ENCODE data around the gene LALBA.
A peak's percentile ranks its signal among the peaks of the same experiment; 100 is the strongest.
"Not testable (repeated sequence)": the region's sequence is repeated elsewhere in the genome, so short reads cannot be mapped to it uniquely, and the experiment has no call there.

The LALBA gene

GRCh38 chr12:48569946-48570345 lies at the start of gene LALBA:
LALBA (minus strand) TSS chr12:48570046; CDS start chr12:48570020, 26 bp downstream.
- DNase-seq (ENCODE audit: low spot score), result no peak

DNA sequence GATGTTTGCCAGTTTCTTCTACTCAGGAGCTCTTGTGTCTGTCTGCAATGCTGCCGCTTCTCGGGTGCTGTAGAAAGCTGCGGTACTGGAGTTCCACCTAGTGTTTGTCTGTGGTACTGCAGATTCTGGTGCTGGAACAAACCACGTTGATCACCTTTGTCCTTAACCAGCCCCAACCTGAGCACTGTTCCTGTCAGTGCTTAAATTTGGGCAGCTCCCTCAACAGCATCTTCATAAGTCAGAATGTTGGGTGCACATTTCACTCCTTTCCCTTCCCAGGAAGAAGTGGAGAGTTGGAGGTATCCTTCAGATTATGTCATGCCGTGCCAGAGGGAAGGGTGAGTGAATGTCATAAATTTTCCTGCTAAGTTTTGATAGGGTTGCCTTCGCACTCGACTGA lies 48.7 kb upstream of the LALBA start:
- DNase-seq (ENCODE audit: low spot score), result peak; percentile 82

- DNase-seq (ENCODE audit: low spot score), result no peak
These were observed 45.8 kb upstream of the LALBA start for GRCh38 chr12:48615681-48616080.

DNA sequence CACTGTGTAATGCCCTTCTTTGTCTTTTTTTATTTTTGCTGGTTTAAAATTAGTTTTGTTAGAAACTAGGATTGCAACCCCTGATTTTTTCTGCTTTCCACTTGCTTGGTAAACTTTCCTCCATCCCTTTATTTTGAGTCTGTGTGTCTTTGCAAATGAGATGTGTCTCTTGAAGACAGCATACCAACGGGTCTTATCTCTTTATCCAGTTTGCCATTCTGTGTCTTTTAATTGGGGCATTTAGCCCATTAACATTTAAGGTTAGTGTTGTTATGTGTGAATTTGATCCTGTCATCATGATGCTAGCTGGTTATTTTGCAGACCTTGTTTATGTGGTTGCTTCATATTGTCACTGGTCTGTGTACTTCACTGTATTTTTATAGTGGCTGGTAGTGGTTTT lies 43.5 kb upstream of the LALBA start:
- DNase-seq (ENCODE audit: low spot score), result no peak

- no peak for DNase-seq (ENCODE audit: low spot score)
These were observed 32.5 kb upstream of the LALBA start for GRCh38 chr12:48602192-48602989.

DNA sequence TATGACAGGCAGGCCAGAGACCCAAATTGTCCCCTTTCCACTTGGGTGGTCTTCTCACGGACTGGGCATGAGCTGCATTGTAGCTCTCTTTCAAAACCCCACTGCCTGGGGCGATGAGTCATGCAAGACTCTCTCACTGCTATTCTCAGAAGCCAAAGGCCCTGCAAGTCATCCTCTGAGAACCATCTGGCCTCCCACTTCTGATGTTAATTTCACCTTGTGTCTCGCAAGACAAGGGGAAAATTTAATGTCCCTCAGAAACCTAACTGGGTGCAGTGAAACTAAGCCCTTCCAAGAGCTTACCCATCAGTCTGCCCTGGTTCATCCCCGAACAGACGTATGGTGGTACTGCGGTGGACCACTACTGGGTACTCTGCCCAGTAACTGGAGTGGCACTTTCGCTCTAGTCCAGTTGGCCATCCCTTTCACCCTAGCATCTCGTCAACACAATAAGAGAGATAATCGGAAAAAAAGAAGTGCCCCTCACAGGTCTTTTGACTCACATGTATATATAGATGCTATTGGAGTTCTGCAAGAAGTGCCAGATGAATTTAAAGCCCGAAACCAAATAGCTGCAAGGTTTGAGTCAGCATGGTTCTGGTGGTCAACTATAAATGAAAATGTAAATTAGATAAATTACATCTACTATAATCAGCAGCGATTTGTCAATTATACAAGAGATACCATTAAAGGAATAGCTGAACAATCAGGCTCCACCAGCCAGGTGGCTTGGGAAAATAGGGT lies 31.3 kb upstream of the LALBA start:
- DNase-seq (ENCODE audit: low spot score), result no peak

GRCh38 chr12:48600552-48600951 lies 30.7 kb upstream of the LALBA start:
- DNase-seq (ENCODE audit: low spot score), result no peak

DNA sequence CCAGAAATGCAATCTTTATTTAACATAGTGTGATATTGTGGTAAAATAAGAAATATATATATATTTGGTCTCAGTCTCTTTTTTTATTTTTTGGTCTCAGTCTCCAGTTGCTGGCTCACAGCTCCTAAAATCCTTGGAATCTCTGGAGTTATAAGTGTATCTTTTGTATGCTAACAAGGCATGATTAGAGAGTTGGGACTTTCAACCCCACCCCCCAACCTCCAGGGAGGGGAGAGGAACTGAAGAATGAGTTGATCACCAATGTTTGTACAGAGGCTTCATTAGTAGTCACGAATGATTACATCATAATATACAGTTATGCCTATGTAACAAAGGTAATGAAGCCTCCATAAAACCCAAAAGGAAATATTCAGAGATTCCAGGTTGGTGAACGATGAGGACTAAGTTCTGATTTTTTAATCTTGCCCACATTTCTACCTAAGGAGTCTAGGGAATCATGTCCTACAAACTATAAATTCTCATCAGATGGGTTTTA lies 22.8 kb upstream of the LALBA start:
- DNase-seq (ENCODE audit: low spot score), result no peak

GRCh38 chr12:48586361-48586760 lies 16.5 kb upstream of the LALBA start:
- DNase-seq (ENCODE audit: low spot score), result no peak

- DNase-seq (ENCODE audit: low spot score), result no peak
These were observed 13.9 kb upstream of the LALBA start for GRCh38 chr12:48583728-48584127.

DNA sequence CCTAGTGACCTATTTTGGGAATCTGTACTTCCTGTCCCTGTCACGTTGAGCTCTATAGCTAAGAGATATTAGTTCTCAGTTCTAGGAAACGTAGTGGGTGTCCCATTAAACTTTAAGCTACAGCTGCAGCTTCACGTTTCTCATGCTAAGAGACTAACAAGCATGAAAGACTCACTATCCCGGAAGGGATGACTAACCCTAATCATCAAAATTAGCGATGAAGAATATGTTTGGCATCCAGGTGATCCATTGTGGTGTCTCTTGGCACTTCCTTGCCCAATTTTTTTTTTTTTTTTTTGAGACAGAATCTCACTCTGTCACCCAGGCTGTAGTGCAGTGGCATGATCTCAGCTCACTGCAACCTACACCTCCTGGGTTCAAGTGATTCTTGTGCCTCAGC lies 11.0 kb upstream of the LALBA start:
- no peak for DNase-seq (ENCODE audit: low spot score)

DNA sequence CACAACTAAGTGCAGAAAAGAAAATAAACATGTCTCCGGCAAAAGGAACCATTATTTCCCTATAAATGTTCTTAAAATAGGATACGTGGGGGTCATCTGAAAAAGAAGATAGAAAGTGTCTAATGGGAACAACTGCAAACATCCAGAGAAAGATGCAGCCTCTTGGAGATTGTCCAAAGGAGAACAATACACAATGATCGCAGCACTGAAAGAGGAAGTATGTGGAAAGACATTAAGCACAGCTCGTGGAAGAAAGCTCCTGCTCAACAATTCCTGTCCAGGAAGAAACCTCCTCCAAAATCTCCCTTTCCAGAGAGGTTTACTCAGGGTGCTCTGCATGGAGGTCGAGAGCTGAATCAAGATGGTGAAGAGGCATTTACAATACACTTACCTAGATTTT lies 2.5 kb upstream of the LALBA start:
- no peak for DNase-seq (ENCODE audit: low spot score)

- no peak for DNase-seq (ENCODE audit: low spot score)
These were observed 2.1 kb downstream of the LALBA start for GRCh38 chr12:48567731-48568130.

- DNase-seq (ENCODE audit: low spot score), result no peak
These were observed 11.9 kb downstream of the LALBA start for GRCh38 chr12:48557919-48558318.

DNA sequence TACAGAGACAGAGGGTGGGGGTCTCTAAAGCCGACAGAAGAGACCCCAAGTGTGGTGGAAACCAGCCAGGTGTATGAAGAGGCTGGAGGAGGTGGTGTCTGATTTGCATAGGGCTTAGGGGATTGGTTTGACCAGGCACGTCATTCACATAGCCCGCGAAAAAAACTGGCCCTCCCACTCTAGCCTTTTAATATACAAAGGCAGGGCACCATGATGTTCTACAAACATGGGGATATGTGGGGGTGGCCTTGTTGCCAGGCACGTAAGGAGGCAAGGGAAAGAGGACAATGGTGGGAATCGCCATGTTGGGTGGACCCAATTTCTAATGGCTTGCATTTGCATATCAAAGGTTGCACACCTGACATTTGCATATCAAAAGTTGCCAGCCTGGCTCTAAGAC lies 13.2 kb downstream of the LALBA start:
- DNase-seq (ENCODE audit: low spot score), result no peak

GRCh38 chr12:48553666-48554343 lies 16.0 kb downstream of the LALBA start:
- not testable (repeated sequence) for DNase-seq (ENCODE audit: low spot score)

DNA sequence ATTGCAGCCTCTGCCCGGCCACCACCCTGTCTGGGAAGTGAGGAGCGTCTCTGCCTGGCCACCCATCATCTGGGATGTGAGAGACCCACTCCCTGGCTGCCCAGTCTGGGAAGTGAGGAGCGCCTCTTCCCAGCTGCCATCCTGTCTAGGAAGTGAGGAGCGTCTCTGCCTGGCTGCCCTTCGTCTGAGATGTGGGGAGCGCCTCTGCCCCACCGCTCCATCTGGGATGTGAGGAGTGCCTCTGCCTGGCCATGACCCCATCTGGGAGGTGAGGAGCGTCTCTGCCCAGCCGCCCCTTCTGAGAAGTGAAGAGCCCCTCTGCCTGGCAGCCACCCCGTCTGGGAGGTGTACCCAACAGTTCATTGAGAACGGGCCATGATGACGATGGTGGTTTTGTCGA lies 18.2 kb downstream of the LALBA start:
- not testable (repeated sequence) for DNase-seq (ENCODE audit: low spot score)

DNA sequence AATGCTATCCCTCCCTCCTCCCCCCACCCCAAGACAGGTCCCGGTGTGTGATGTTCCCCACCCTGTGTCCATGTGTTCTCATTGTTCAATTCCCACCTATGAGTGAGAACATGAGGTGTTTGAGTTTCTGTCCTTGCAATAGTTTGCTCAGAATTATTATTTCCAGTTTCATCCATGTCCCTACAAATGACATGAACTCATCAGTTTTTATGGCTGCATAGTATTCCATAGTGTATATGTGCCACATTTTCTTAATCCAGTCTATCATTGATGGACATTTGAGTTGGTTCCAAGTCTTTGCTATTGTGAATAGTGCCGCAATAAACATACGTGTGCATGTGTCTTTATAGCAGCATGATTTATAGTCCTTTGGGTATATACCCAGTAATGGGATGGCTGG lies 22.8 kb downstream of the LALBA start:
- DNase-seq (ENCODE audit: low spot score), result not testable (repeated sequence)

- DNase-seq (ENCODE audit: low spot score), result no peak
These were observed 23.9 kb downstream of the LALBA start for GRCh38 chr12:48545833-48546469.

DNA sequence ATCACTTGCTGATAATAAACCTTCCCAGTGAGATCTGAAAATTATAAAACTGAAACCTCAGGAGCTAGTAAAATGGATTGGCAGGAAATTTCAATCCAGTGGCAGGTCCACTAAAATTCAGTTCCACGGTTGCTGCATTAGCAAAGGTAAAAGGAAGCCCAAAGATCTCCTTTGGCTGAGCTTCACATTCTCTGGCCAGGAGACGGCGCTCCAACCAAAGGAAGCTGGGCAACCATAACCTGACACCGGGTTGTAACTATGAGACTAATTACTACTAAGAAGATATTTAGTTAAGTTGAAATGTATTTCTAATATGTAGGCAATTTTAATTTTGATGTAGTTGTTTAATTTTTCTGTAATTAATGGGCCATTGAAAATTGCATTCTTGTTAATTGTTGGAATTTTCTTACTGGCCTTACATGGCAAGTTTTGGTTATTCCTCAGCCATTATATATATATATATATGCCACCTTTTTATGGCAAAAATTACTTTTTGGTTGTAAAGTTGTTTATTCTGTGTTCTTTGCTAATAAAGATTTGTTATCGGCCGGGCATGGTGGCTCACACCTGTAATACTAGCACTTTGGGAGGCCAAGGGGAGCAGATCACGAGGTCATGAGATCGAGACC lies 27.4 kb downstream of the LALBA start:
- peak; percentile 34 for DNase-seq (ENCODE audit: low spot score)

- no peak for DNase-seq (ENCODE audit: low spot score)
These were observed 33.2 kb downstream of the LALBA start for GRCh38 chr12:48536602-48537001.

GRCh38 chr12:48532601-48533000 lies 37.2 kb downstream of the LALBA start:
- no peak for DNase-seq (ENCODE audit: low spot score)
